Gastroesophageal sphincter (tissue), 4 donors: ENCODE results near the gene GMPR2. TPM values are rescaled to one million over a fixed set of nuclear protein-coding genes. Genes with fewer than 3 reads are reported as not detected.

Experiments used
- ATAC-seq: fragments of 150-250 bp; one replicate; pipeline ENCODE4 v1.9.1; 2016; ENCODE audit warnings: mild to moderate bottlenecking, moderate library complexity
- H3K27ac ChIP-seq, 4 donors: fragments of 200-600 bp; sonication (generic) in 3 of 4; 1 replicate in 3 of 4; 2 replicates in 1 of 4; pipeline ENCODE4 v1.5.1; 2016 to 2019
- H3K27me3 ChIP-seq: fragments of 200-600 bp; sonication (generic); one replicate; pipeline ENCODE4 v1.5.1; 2019
- H3K36me3 ChIP-seq, 2 donors: fragments of 200-600 bp; sonication (generic); one replicate each; pipeline ENCODE4 v1.5.1; 2019; ENCODE audit warnings: control low read depth in 1 of 2
- H3K4me1 ChIP-seq, 3 donors: fragments of 200-600 bp; sonication (generic); 1 replicate in 2 of 3; 2 replicates in 1 of 3; pipeline ENCODE4 v1.5.1; 2016 to 2019; ENCODE audit warnings: control low read depth in 2 of 3
- H3K4me3 ChIP-seq, 2 donors: fragments of 200-600 bp; sonication (generic); one replicate each; pipeline ENCODE4 v1.5.1; 2019; ENCODE audit warnings: mild to moderate bottlenecking in 1 of 2, moderate library complexity in 1 of 2
- H3K9me3 ChIP-seq, 3 donors: fragments of 200-600 bp; sonication (generic); one replicate each; pipeline ENCODE4 v1.5.1; 2017 to 2019; ENCODE audit warnings: control low read depth in 2 of 3
- CTCF ChIP-seq, 4 experiments: fragments of 200-600 bp in 2 of 4; fragments of 450-650 bp in 2 of 4; sonication (generic) in 1 of 4; IDR thresholded peaks; one replicate each; pipeline ENCODE4 v1.5.1; 2017 to 2019; ENCODE audit warnings: antibody characterized with exemption in 4 of 4, mild to moderate bottlenecking in 2 of 4, moderate library complexity in 2 of 4
- EP300 ChIP-seq: sonication (generic); formaldehyde crosslinking; IDR thresholded peaks from one replicate; pipeline ENCODE4 v1.6.1; 2017; ENCODE audit warnings: antibody characterized with exemption, mild to moderate bottlenecking
- POLR2A ChIP-seq, 2 donors: fragments of 450-650 bp; IDR thresholded peaks; one replicate each; pipeline ENCODE4 v1.6.1; 2017; ENCODE audit warnings: antibody characterized with exemption in 2 of 2, mild to moderate bottlenecking in 2 of 2, moderate library complexity in 1 of 2
- POLR2AphosphoS5 ChIP-seq: sonication (generic); formaldehyde crosslinking; IDR thresholded peaks from one replicate; pipeline ENCODE4 v1.6.1; 2017; ENCODE audit warnings: antibody characterized with exemption
- WGBS, 2 donors: methylation state at CpG; one replicate each; pipeline ENCODE4 v1.1.5; 2018; ENCODE audit warnings: low coverage in 1 of 2; 5-methylcytosine and 5-hydroxymethylcytosine counted together
- total RNA-seq, 4 donors: library from RNA; depleted of rRNA; stranded (reverse); fragments of >200 nt; gene quantifications; one replicate each; pipeline ENCODE4 v1.1.0, GENCODE V29; 2016

The GMPR2 gene
- total RNA-seq, 4 donors from 2014 or later: 46.0 to 70.5 (median 59.8) TPM

- no peak overlapping the region for H3K27ac ChIP-seq
- ATAC-seq: no peak
- WGBS, 2 donors: 80 to 88% methylated on average over 1 to 7 of the region's 16 CpGs
- no peak overlapping the region for H3K4me3 ChIP-seq
- H3K36me3 ChIP-seq: peaks cover 0 to 11% of the 10 kb centered on the region in 2 donors
- H3K9me3 ChIP-seq: no peaks in the 10 kb centered on the region
- peaks cover 0 to 9% (median 0%) of the 10 kb centered on the region in 3 donors for H3K4me1 ChIP-seq
- H3K27me3 ChIP-seq: no peaks in the 10 kb centered on the region
- TF ChIP-seq POLR2A (IDR thresholded peaks at IDR 0.05) (no peak), CTCF (IDR thresholded peaks at IDR 0.05) (no peak), EP300 (no peak), POLR2AphosphoS5 (no peak)
Measured at GRCh38 chr14:24260026-24260779, 27.5 kb downstream of the GMPR2 start.

GRCh38 chr14:24260780-24261157 lies 28.0 kb downstream of the GMPR2 start:
- no peak for ATAC-seq
- H3K27me3 ChIP-seq: no peaks in the 10 kb centered on the region
- H3K4me1 ChIP-seq: peaks cover 0 to 9% (median 0%) of the 10 kb centered on the region in 3 donors
- 92% methylated on average over 2 of the region's 4 CpGs; no CpG with 5 or more reads in 1 of the 2 donors for WGBS, 2 donors
- H3K36me3 ChIP-seq: peaks cover 0 to 17% of the 10 kb centered on the region in 2 donors
- H3K27ac ChIP-seq: no peak overlapping the region
- no peak for TF ChIP-seq POLR2A (IDR thresholded peaks at IDR 0.05)
- TF ChIP-seq CTCF (IDR thresholded peaks at IDR 0.05): no peak
- TF ChIP-seq EP300: no peak
- TF ChIP-seq POLR2AphosphoS5: no peak
- no peaks in the 10 kb centered on the region for H3K9me3 ChIP-seq
- H3K4me3 ChIP-seq: no peak overlapping the region

GRCh38 chr14:24261256-24261968 lies 28.7 kb downstream of the GMPR2 start:
- Histone ChIP-seq H3K4me3 (no peak overlapping the region), H3K9me3 (no peaks in the 10 kb centered on the region), H3K27me3 (no peaks in the 10 kb centered on the region), H3K36me3 (peaks cover 0 to 23% of the 10 kb centered on the region in 2 donors), H3K27ac (no peak overlapping the region), H3K4me1 (peaks cover 0 to 9% (median 0%) of the 10 kb centered on the region in 3 donors)
- TF ChIP-seq EP300: no peak
- TF ChIP-seq CTCF (IDR thresholded peaks at IDR 0.05): no peak
- TF ChIP-seq POLR2A (IDR thresholded peaks at IDR 0.05): no peak
- TF ChIP-seq POLR2AphosphoS5: no peak
- no peak for ATAC-seq
- WGBS, 2 donors: 84 to 100% methylated on average over 3 to 7 of the region's 20 CpGs

GRCh38 chr14:24261969-24262327 lies 29.2 kb downstream of the GMPR2 start:
- no peak for ATAC-seq
- WGBS, 2 donors: no CpG with 5 or more reads among the region's 19 CpGs
- Histone ChIP-seq H3K27me3 (no peaks in the 10 kb centered on the region), H3K4me1 (peaks cover 0 to 9% (median 0%) of the 10 kb centered on the region in 3 donors), H3K9me3 (no peaks in the 10 kb centered on the region), H3K27ac (no peak overlapping the region), H3K36me3 (peaks cover 0 to 29% of the 10 kb centered on the region in 2 donors), H3K4me3 (no peak overlapping the region)
- TF ChIP-seq EP300 (no peak), POLR2A (IDR thresholded peaks at IDR 0.05) (no peak), POLR2AphosphoS5 (no peak), CTCF (IDR thresholded peaks at IDR 0.05) (no peak)
